Activated T-helper 1 cell treated with anti-CD3 and anti-CD28 coated beads, Interleukin-12 subunit alpha, Interleukin-12 subunit beta, Interleukin-2, Interleukin-4 antibody, amounts not matched to agents 30 ng/mL and 10 ng/mL and 1 ng/mL, durations not matched to agents 14 hours and 24 hours and 36 hours (primary cell): ENCODE results near the gene STRIP2. TPM values are rescaled to one million over a fixed set of nuclear protein-coding genes. Genes with fewer than 3 reads are reported as not detected.
"Not testable (repeated sequence)": the region's sequence is repeated elsewhere in the genome, so short reads cannot be mapped to it uniquely, and the experiment has no call there.

ENCODE experiments used
- DNase-seq: peaks from one replicate; pipeline ENCODE4 v3.0.0; 2021; ENCODE audit warnings: low spot score
- H3K27ac Mint-ChIP-seq: one replicate; pipeline ENCODE4 v1.8.0; 2021; ENCODE audit warnings: mild to moderate bottlenecking, mixed read lengths
- H3K27me3 Mint-ChIP-seq: one replicate; pipeline ENCODE4 v1.8.0; 2022; ENCODE audit warnings: mild to moderate bottlenecking, moderate library complexity, mixed read lengths; ENCODE audit not compliant: insufficient read depth
- H3K36me3 Mint-ChIP-seq: one replicate; pipeline ENCODE4 v1.8.0; 2021; ENCODE audit warnings: low read depth, mixed read lengths
- H3K4me1 Mint-ChIP-seq: one replicate; pipeline ENCODE4 v1.8.0; 2021; ENCODE audit warnings: low read depth, mixed read lengths
- H3K4me3 Mint-ChIP-seq: one replicate; pipeline ENCODE4 v1.8.0; 2021; ENCODE audit warnings: mild to moderate bottlenecking, moderate library complexity, mixed read lengths
- H3K9me3 Mint-ChIP-seq: one replicate; pipeline ENCODE4 v1.8.0; 2021; ENCODE audit warnings: mixed read lengths
- intact Hi-C: fragments of 100-400 bp; cut with micrococcal nuclease; formaldehyde crosslinking; loops from one replicate; pipeline ENCODE4 v1.15.1; 2024
- total RNA-seq: library from RNA; stranded (reverse); gene quantifications from 2 replicates; pipeline ENCODE4 v1.2.3, GENCODE V29; 2022

The STRIP2 gene
- total RNA-seq, 1 donor from 2014 or later: 74.0 TPM

GRCh38 chr7:129446925-129447324, 12.7 kb downstream of the STRIP2 start:
- Mint-ChIP-seq H3K4me1 (peaks cover 18% of the 10 kb centered on the region), H3K36me3 (peaks cover 84% of the 10 kb centered on the region)
- DNase-seq, H3K27me3 Mint-ChIP-seq, H3K9me3 Mint-ChIP-seq, intact Hi-C loops, H3K27ac Mint-ChIP-seq, H3K4me3 Mint-ChIP-seq: not testable (repeated sequence)

DNA sequence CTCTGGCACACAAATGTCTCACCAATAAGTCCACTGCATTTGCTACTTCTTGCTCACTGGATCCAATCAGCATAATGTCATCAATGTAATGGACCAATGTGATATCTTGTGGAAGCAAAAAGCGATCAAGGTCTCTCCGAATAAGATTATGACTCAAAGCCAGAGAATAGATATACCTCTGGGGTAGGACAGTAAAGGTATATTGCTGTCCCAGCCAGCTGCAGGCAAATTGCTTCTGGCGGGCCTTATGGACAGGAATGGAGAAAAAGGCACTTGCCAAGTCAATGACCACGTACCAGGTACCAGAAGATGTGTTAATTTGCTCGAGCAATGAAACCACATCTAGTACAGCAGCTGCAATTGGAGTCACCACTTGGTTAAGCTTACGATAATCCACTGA, 13.2 kb downstream of the STRIP2 start:
- H3K9me3 Mint-ChIP-seq, H3K27ac Mint-ChIP-seq, intact Hi-C loops, H3K27me3 Mint-ChIP-seq, DNase-seq, H3K4me3 Mint-ChIP-seq: not testable (repeated sequence)
- H3K4me1 Mint-ChIP-seq: peaks cover 18% of the 10 kb centered on the region
- H3K36me3 Mint-ChIP-seq: peaks cover 85% of the 10 kb centered on the region

GRCh38 chr7:129448608-129449007, 14.4 kb downstream of the STRIP2 start:
- Mint-ChIP-seq H3K4me1 (peaks cover 14% of the 10 kb centered on the region), H3K36me3 (peaks cover 85% of the 10 kb centered on the region)
- H3K27ac Mint-ChIP-seq, H3K4me3 Mint-ChIP-seq, H3K9me3 Mint-ChIP-seq, H3K27me3 Mint-ChIP-seq, DNase-seq, intact Hi-C loops: not testable (repeated sequence)

DNA sequence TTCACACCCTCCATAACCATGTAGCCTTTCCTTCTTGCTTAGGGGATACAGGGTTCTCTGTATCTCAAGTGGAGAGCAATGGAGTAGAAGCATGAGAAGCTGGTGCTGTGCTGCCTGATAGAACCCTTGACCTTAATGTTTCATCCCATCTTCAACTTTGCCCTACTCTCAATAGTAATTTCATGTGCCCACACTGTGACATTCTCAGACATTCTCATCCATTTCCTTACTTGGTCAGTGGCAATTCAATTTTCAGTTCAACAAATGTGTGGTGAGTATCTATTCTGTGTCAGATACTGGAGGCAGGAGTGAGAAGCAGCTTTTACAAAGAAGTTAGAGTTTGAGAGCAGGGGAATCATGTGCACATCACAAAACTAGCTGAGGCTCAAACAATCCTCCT, 16.1 kb downstream of the STRIP2 start:
- Mint-ChIP-seq H3K4me1 (peaks cover 10% of the 10 kb centered on the region), H3K36me3 (peaks cover 75% of the 10 kb centered on the region), H3K27ac (peak overlapping the region; percentile 50), H3K27me3 (no peaks in the 10 kb centered on the region), H3K9me3 (peaks cover 4% of the 10 kb centered on the region), H3K4me3 (no peak overlapping the region)
- no peak for DNase-seq
- intact Hi-C loops: no loop called here

DNA sequence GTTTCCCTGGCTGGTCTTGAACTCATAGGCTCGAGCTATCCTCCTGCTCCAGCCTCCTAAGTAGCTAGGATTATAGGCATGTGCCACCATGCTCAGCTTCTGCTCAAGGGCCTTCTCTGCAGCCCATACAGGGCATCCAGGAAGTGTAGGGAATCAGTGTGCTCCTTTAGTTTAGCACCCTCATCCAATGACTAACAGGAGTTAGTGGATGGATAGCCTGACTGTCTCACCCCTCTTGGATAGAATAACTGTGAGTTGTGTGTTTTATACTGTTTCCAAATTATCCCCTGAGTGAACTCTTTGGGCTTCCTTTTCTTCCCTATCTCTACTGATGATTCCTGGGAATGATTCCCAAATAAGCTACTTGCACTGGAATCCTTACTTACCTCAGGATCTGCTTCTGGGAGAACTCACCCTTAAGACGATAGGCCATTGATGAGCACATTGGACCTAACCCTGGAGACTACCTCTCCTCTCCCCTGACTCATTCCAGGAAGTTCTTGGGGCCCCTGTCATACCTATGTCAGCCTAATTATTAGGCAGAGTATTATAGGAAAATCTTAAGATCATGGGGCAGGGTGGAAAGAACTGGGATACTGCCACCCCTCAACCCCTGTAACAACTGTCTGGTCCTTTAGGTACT, 18.5 kb downstream of the STRIP2 start:
- intact Hi-C loops: no loop called here
- no peaks in the 10 kb centered on the region for H3K27me3 Mint-ChIP-seq
- H3K4me3 Mint-ChIP-seq: no peak overlapping the region
- H3K9me3 Mint-ChIP-seq: peaks cover 4% of the 10 kb centered on the region
- no peak for DNase-seq
- peaks cover 10% of the 10 kb centered on the region for H3K4me1 Mint-ChIP-seq
- peaks cover 61% of the 10 kb centered on the region for H3K36me3 Mint-ChIP-seq
- no peak overlapping the region for H3K27ac Mint-ChIP-seq

DNA sequence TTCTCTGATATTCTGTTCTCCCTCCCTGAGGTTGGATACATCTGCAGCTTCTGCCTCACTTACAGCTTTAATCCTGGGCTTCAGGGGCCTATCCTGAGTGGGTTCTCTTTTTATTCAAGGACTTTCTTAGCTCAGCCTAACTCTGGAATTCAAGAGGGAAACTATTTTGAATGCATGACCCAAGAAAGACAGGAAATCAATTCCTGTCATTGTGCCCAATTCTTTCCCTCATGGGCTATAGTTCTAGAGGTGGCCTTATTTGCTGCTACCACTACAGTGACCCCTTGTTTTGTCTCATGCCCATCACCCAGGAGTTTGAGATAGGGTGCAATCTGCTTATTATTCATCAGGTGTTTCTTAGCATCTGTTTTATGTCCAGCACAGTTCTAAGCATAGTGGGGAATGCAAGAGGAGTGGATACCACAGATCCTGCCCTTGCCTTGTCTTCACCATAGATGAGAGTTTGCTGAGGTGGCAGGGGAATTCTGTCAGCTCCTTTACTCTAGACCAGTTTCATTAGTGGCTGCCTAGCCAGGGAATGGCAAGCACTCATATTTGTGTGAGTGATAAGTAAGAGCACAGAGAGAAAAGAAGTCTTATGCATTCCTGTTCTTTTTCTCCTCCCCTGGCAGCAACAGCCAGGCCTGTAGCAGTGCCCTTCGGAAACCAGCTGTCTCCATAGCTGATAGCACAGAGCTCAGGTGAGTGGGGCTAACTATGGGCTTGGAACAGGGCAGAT, 19.4 kb downstream of the STRIP2 start:
- Mint-ChIP-seq H3K27me3 (no peaks in the 10 kb centered on the region), H3K4me1 (peaks cover 10% of the 10 kb centered on the region), H3K36me3 (peaks cover 55% of the 10 kb centered on the region), H3K9me3 (peaks cover 4% of the 10 kb centered on the region), H3K27ac (peak overlapping the region; percentile 13), H3K4me3 (no peak overlapping the region)
- DNase-seq: no peak
- intact Hi-C loops: no loop called here

- intact Hi-C loops: no loop called here
- Mint-ChIP-seq H3K4me1 (peaks cover 10% of the 10 kb centered on the region), H3K9me3 (peaks cover under 1% of the 10 kb centered on the region), H3K27ac (no peak overlapping the region), H3K27me3 (no peaks in the 10 kb centered on the region), H3K4me3 (no peak overlapping the region), H3K36me3 (peaks cover 54% of the 10 kb centered on the region)
- no peak for DNase-seq
Observed at GRCh38 chr7:129454249-129454551, 20.0 kb downstream of the STRIP2 start.

- intact Hi-C loops: no loop called here
- no peak for DNase-seq
- Mint-ChIP-seq H3K4me1 (no peaks in the 10 kb centered on the region), H3K27me3 (no peaks in the 10 kb centered on the region), H3K27ac (no peak overlapping the region), H3K4me3 (no peak overlapping the region), H3K36me3 (peaks cover 39% of the 10 kb centered on the region), H3K9me3 (no peaks in the 10 kb centered on the region)
Observed at GRCh38 chr7:129456421-129456820, 22.2 kb downstream of the STRIP2 start.

GRCh38 chr7:129457101-129457500, 22.9 kb downstream of the STRIP2 start:
- Mint-ChIP-seq H3K4me1 (no peaks in the 10 kb centered on the region), H3K27me3 (no peaks in the 10 kb centered on the region), H3K4me3 (no peak overlapping the region), H3K27ac (no peak overlapping the region), H3K36me3 (peaks cover 32% of the 10 kb centered on the region), H3K9me3 (no peaks in the 10 kb centered on the region)
- intact Hi-C loops: no loop called here
- no peak for DNase-seq

- no peak overlapping the region for H3K27ac Mint-ChIP-seq
- DNase-seq: no peak
- no peaks in the 10 kb centered on the region for H3K9me3 Mint-ChIP-seq
- H3K4me1 Mint-ChIP-seq: no peaks in the 10 kb centered on the region
- H3K27me3 Mint-ChIP-seq: no peaks in the 10 kb centered on the region
- H3K4me3 Mint-ChIP-seq: no peak overlapping the region
- H3K36me3 Mint-ChIP-seq: peaks cover 28% of the 10 kb centered on the region
- intact Hi-C loops: no loop called here
Observed at GRCh38 chr7:129458171-129458570, 23.9 kb downstream of the STRIP2 start.

DNA sequence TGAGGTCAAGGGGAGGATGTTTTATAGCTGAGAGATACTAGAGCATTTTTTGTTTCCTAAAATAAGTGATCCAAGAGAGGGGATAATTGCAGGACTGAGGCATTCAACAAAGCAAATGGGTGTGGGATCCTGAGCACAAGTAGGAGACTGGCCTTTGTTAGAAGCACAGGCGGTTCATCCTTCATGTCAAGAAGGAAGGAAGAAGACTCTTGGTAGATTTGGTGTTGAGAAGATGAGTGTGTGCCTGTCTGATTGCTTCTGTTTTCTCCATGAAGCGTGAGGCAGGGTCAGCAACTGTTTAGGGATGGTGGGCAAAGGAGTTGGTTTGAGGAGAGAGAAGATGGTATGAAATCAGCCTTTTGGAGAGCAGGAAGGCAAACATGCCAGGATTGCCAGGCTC, 27.6 kb downstream of the STRIP2 start:
- H3K27me3 Mint-ChIP-seq: no peaks in the 10 kb centered on the region
- H3K9me3 Mint-ChIP-seq: no peaks in the 10 kb centered on the region
- H3K4me1 Mint-ChIP-seq: no peaks in the 10 kb centered on the region
- intact Hi-C loops: no loop called here
- H3K36me3 Mint-ChIP-seq: peaks cover 38% of the 10 kb centered on the region
- no peak overlapping the region for H3K27ac Mint-ChIP-seq
- H3K4me3 Mint-ChIP-seq: no peak overlapping the region
- DNase-seq: no peak

DNA sequence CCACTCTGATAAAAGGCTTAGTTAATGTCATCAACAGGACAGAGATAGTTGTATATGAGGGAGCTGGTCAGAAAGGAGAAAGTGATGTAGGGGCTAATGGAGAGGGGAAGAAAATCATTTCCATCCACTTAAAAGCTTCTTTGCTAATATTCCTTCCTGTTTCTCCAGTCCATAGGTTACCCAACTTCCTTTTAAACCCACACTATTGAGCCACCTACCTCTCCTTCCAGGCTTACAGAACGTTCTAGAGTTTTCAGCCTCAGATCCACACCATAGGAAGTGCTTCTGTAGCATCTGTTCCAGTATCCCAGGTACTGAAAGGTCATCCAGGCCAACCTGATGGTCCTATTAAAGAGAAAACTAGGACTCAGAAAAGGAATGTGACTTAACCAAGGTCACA, 28.2 kb downstream of the STRIP2 start:
- Mint-ChIP-seq H3K27me3 (no peaks in the 10 kb centered on the region), H3K27ac (no peak overlapping the region), H3K4me3 (no peak overlapping the region), H3K4me1 (no peaks in the 10 kb centered on the region), H3K9me3 (no peaks in the 10 kb centered on the region), H3K36me3 (peaks cover 44% of the 10 kb centered on the region)
- no peak for DNase-seq
- intact Hi-C loops: no loop called here

GRCh38 chr7:129464194-129464593, 30.0 kb downstream of the STRIP2 start:
- Mint-ChIP-seq H3K9me3 (no peaks in the 10 kb centered on the region), H3K27ac (no peak overlapping the region), H3K36me3 (peaks cover 37% of the 10 kb centered on the region), H3K4me1 (peaks cover 5% of the 10 kb centered on the region), H3K4me3 (no peak overlapping the region), H3K27me3 (no peaks in the 10 kb centered on the region)
- intact Hi-C loops: no loop called here
- DNase-seq: no peak
